Measurements from ENCODE around the gene FOXE3. TPM values are rescaled to one million over a fixed set of nuclear protein-coding genes. Genes with fewer than 3 reads are reported as not detected.
A peak's percentile ranks its signal among the peaks of the same experiment; 100 is the strongest.

The FOXE3 gene
- total and polyA plus RNA-seq, 9 of the 15 experiments (the other 6 are each of a cell fraction or from before 2014, with no cell fraction given) = not detected

- TF ChIP-seq ZNF511 (CRISPR knock-in tag; IDR thresholded peaks at IDR 0.05) (peak; percentile 62; the same call in 1 of the 2 replicates), L3MBTL2 (IDR thresholded peaks at IDR 0.05) (peak; percentile 54), THAP12 (CRISPR knock-in tag; IDR thresholded peaks at IDR 0.05) (no peak), ZNF395 (CRISPR knock-in tag; IDR thresholded peaks at IDR 0.05) (0 out of 2 replicates have a peak, but pooled peaks have one; percentile 23), MAZ (CRISPR knock-in tag; conservative IDR thresholded peaks at IDR 0.05 in 1 of 2, IDR thresholded peaks at IDR 0.05 in 1 of 2) (peak in 1 of 2 experiments; percentile 61; a peak in 2 of 4 replicates), RB1 (IDR thresholded peaks at IDR 0.05; ENCODE audit: low read depth) (0 out of 2 replicates have a peak, but pooled peaks have one; percentile 25), XRCC5 (IDR thresholded peaks at IDR 0.05; ENCODE audit: low read depth, low read length) (peak; percentile 34; the same call in 1 of the 2 replicates), CTCF (IDR thresholded peaks at IDR 0.05 in 2 of 3, conservative IDR thresholded peaks at IDR 0.05 in 1 of 3; ENCODE audit: insufficient read depth in 2 of 3, low read depth in 1 of 3, low read length in 3 of 3) (peak; percentile 85 to 94 (median 94)), NBN (IDR thresholded peaks at IDR 0.05; ENCODE audit: low read depth) (0 out of 2 replicates have a peak, but pooled peaks have one; percentile 33), CREB3L1 (IDR thresholded peaks at IDR 0.05; ENCODE audit: borderline replicate concordance, low read depth) (peak; percentile 22; the same call in 1 of the 2 replicates), YY1 (IDR thresholded peaks at IDR 0.05; ENCODE audit: borderline replicate concordance in 1 of 3, control insufficient read depth in 1 of 3, extremely low read depth in 1 of 3, insufficient read depth in 3 of 3, insufficient read length in 1 of 3, insufficient replicate concordance in 2 of 3, low read depth in 1 of 3, low read length in 2 of 3) (peak in 2 of 3 experiments; percentile 52 to 77), WHSC1 (IDR thresholded peaks at IDR 0.05; ENCODE audit: low read length) (no peak)
Observed at GRCh38 chr1:47432071-47433036, 16.3 kb downstream of the FOXE3 start (continued).

Data from K562 (cell line).